Measurements from ENCODE around the gene RNF227. TPM values are rescaled to one million over a fixed set of nuclear protein-coding genes. Genes with fewer than 3 reads are reported as not detected.

RNF227 gene
- total and polyA plus RNA-seq, 7 donors: 0.62 to 2.6 (median 1.5) TPM

DNA sequence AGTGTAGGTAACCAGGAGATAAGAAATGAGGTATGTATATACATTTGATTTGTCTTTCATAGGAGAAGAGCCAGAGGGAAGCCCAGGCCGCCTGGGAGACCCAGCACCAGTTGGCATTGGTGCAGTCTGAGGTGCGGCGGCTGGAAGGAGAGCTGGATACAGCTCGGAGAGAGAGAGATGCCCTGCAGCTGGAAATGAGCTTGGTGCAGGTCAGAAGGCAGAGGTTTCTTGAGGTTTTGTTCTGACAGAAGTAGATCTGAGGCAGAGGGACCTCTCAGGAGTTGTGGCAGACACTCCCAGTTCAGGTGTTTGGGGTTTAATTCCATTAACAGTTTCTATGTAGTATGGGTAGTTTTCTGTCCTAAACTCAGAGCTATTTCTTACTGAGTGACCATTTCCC, 23.9 kb upstream of the RNF227 start:
- no peaks in the 10 kb centered on the region for H3K27me3 ChIP-seq (ENCODE audit: insufficient read depth in 3 of 3, low read length in 2 of 3)
- no peak overlapping the region for H3K4me3 ChIP-seq
- TF ChIP-seq, protein P1, sequence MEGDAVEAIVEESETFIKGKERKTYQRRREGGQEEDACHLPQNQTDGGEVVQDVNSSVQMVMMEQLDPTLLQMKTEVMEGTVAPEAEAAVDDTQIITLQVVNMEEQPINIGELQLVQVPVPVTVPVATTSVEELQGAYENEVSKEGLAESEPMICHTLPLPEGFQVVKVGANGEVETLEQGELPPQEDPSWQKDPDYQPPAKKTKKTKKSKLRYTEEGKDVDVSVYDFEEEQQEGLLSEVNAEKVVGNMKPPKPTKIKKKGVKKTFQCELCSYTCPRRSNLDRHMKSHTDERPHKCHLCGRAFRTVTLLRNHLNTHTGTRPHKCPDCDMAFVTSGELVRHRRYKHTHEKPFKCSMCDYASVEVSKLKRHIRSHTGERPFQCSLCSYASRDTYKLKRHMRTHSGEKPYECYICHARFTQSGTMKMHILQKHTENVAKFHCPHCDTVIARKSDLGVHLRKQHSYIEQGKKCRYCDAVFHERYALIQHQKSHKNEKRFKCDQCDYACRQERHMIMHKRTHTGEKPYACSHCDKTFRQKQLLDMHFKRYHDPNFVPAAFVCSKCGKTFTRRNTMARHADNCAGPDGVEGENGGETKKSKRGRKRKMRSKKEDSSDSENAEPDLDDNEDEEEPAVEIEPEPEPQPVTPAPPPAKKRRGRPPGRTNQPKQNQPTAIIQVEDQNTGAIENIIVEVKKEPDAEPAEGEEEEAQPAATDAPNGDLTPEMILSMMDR (IDR thresholded peaks at IDR 0.05): no peak
- no peaks in the 10 kb centered on the region for H3K4me1 ChIP-seq
- no peak for DNase-seq
- intact Hi-C loops (cut with DNase I): no loop called here
- H3K9me3 ChIP-seq: no peaks in the 10 kb centered on the region
- no peak overlapping the region for H3K27ac ChIP-seq
- WGBS, 3 donors: 94 to 95% (median 95%) methylated on average over 4 of the region's 4 CpGs
- no peak for ATAC-seq
- peaks cover 10 to 94% of the 10 kb centered on the region in 2 donors for H3K36me3 ChIP-seq (ENCODE audit: insufficient read depth in 1 of 2, low read depth in 1 of 2)

DNA sequence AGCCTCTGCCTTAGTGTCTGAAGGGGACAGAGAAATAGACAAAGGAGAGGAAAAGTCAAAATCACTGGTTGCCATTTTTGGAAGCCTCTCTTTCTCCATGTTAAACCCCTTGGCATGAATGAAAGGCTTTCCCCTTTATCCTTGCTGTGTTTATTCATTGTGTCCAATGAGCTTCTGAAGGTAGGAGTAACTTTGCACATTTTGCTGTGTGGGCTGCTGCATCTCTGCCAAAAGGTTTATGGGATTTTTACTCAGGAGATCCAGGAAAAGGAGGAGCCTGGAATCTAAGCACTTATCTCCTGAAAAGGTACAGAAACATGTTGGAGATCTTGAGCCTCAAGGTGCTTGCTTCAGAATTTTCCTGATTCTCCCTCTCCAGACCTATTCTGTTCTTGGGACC, 19.8 kb upstream of the RNF227 start:
- H3K9me3 ChIP-seq: no peaks in the 10 kb centered on the region
- peaks cover 14% of the 10 kb centered on the region for H3K4me1 ChIP-seq
- intact Hi-C loops (cut with DNase I): no loop called here
- TF ChIP-seq, protein P1 (IDR thresholded peaks at IDR 0.05): no peak
- H3K27ac ChIP-seq: no peak overlapping the region
- no peak for DNase-seq
- ATAC-seq: no peak
- no peaks in the 10 kb centered on the region for H3K27me3 ChIP-seq (ENCODE audit: insufficient read depth in 3 of 3, low read length in 2 of 3)
- peaks cover 6 to 63% of the 10 kb centered on the region in 2 donors for H3K36me3 ChIP-seq (ENCODE audit: insufficient read depth in 1 of 2, low read depth in 1 of 2)
- no peak overlapping the region for H3K4me3 ChIP-seq

DNA sequence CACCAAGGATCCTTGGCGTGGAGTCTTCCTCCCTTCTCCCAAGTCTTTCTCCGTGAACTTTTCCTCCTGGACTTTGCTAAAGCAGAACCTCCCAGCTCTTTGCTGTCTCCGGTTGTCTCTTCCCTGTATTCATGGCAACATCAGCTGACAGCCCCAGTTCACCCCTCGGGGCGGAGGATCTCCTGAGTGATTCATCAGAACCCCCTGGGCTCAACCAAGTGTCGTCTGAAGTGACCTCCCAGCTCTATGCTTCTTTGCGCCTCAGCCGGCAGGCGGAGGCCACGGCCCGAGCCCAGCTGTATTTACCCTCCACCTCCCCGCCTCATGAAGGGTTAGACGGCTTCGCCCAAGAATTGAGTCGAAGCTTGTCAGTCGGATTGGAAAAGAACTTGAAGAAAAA, 16.9 kb upstream of the RNF227 start:
- intact Hi-C loops (cut with DNase I): no loop called here
- DNase-seq: peak in 1 of 2 donors; percentile 31
- no peaks in the 10 kb centered on the region for H3K9me3 ChIP-seq
- TF ChIP-seq, protein P1 (IDR thresholded peaks at IDR 0.05): no peak
- H3K27me3 ChIP-seq (ENCODE audit: insufficient read depth in 3 of 3, low read length in 2 of 3): no peaks in the 10 kb centered on the region
- peaks cover 0 to 34% of the 10 kb centered on the region in 2 donors for H3K36me3 ChIP-seq (ENCODE audit: insufficient read depth in 1 of 2, low read depth in 1 of 2)
- 12 to 16% (median 14%) methylated on average over 16 of the region's 16 CpGs for WGBS, 3 donors
- ATAC-seq: no peak
- H3K4me1 ChIP-seq: peaks cover 15% of the 10 kb centered on the region
- H3K4me3 ChIP-seq: peak overlapping the region; percentile 72
- no peak overlapping the region for H3K27ac ChIP-seq

DNA sequence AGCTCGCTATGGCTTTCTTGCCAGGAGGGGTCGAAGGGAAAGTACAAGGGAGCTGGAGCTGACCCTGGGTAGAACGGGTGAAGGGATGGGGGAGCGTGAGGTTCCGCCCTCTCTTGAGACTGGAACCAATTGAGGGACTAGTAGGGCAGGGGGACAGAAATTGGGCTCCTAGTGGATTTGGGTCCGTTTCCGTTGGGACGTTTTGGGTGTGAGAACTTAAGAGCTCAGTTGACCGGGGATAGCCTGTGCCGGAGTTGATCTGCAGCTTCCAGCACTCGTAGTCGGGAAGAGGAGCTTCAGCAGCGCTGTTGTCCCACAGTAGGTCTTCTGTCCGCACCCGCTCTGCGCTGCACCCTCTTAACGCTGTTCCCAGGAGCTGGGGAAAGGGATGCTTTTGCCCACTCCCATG, 16.4 kb upstream of the RNF227 start:
- intact Hi-C loops (cut with DNase I): no loop called here
- Histone ChIP-seq H3K9me3 (no peaks in the 10 kb centered on the region), H3K27ac (peak overlapping the region; percentile 79), H3K27me3 (ENCODE audit: insufficient read depth in 3 of 3, low read length in 2 of 3) (no peaks in the 10 kb centered on the region), H3K4me1 (peaks cover 15% of the 10 kb centered on the region), H3K4me3 (peak overlapping the region; percentile 72), H3K36me3 (ENCODE audit: insufficient read depth in 1 of 2, low read depth in 1 of 2) (peaks cover 0 to 31% of the 10 kb centered on the region in 2 donors)
- DNase-seq (peak in 1 of 2 donors; percentile 19), ATAC-seq (peak; percentile 15 to 48 (median 28))
- 0 to 1% (median 0%) methylated on average over 17 of the region's 17 CpGs for WGBS, 3 donors
- TF ChIP-seq, protein P1 (IDR thresholded peaks at IDR 0.05): no peak

Measured in psoas muscle (tissue), 8 donors.